ENCODE measurements around the gene NEMP1.

- no peak for TF ChIP-seq SP1 (IDR thresholded peaks at IDR 0.05; ENCODE audit: low read depth, low read length)
- no peak for TF ChIP-seq TBP (IDR thresholded peaks at IDR 0.05; ENCODE audit: low read depth, low read length)
- TF ChIP-seq POLR2A (IDR thresholded peaks at IDR 0.05; ENCODE audit: control extremely low read depth in 1 of 2, low read depth in 2 of 2, low read length in 2 of 2) = no peak
Observed at GRCh38 chr12:57126061-57126460, 47.5 kb upstream of the NEMP1 start.
